Gastrocnemius medialis (tissue), 4 donors: ENCODE data around the gene EFCAB11. TPM values are rescaled to one million over a fixed set of nuclear protein-coding genes. Genes with fewer than 3 reads are reported as not detected.

Experiments used
- ATAC-seq, 2 donors: fragments of 150-250 bp; one replicate each; pipeline ENCODE4 v1.9.1; 2016
- DNase-seq, 2 donors: peaks; one replicate each; pipeline ENCODE4 v3.0.0-alpha.2; 2019
- H3K27ac ChIP-seq, 4 donors: fragments of 200-600 bp; sonication (generic); 1 replicate in 1 of 4; 2 replicates in 3 of 4; pipeline ENCODE4 v1.5.1; 2016 to 2018; ENCODE audit warnings: mild to moderate bottlenecking in 2 of 4, moderate library complexity in 1 of 4
- H3K27me3 ChIP-seq, 3 donors: fragments of 200-600 bp; sonication (generic) in 2 of 3; 1 replicate in 1 of 3; 2 replicates in 2 of 3; pipeline versions ENCODE4 v1.5.1 to v1.6.0; 2016 to 2019; ENCODE audit warnings: mild to moderate bottlenecking in 1 of 3, moderate library complexity in 1 of 3
- H3K36me3 ChIP-seq, 2 donors: fragments of 200-600 bp; sonication (generic) in 1 of 2; one replicate each; pipeline ENCODE4 v1.5.1; 2017 to 2018
- H3K4me1 ChIP-seq, 2 donors: fragments of 200-600 bp; sonication (generic) in 1 of 2; one replicate each; pipeline ENCODE4 v1.5.1; 2016 to 2017; ENCODE audit warnings: mild to moderate bottlenecking in 2 of 2
- H3K4me3 ChIP-seq, 4 donors: fragments of 200-600 bp; sonication (generic) in 3 of 4; 1 replicate in 1 of 4; 2 replicates in 3 of 4; pipeline ENCODE4 v1.5.1; 2016 to 2019; ENCODE audit warnings: mild to moderate bottlenecking in 2 of 4
- H3K9me3 ChIP-seq, 3 donors: fragments of 200-600 bp; sonication (generic) in 2 of 3; 1 replicate in 1 of 3; 2 replicates in 2 of 3; pipeline ENCODE4 v1.5.1; 2016 to 2019
- CTCF ChIP-seq, 5 experiments: fragments of 450-650 bp in 3 of 5; fragments of 200-600 bp in 2 of 5; sonication (generic) in 2 of 5; IDR thresholded peaks in 4 of 5; conservative IDR thresholded peaks in 1 of 5; 1 replicate in 4 of 5; 2 replicates in 1 of 5; pipeline ENCODE4 v1.5.1; 2016 to 2019; ENCODE audit warnings: antibody characterized with exemption in 5 of 5, mild to moderate bottlenecking in 3 of 5, moderate library complexity in 3 of 5
- POLR2A ChIP-seq, 2 donors: fragments of 450-650 bp; IDR thresholded peaks; one replicate each; pipeline ENCODE4 v1.6.1; 2017; ENCODE audit warnings: antibody characterized with exemption in 2 of 2, mild to moderate bottlenecking in 2 of 2, moderate library complexity in 2 of 2
- in situ Hi-C, 4 donors: fragments of 200-750 bp; cut with MboI; loops; one replicate each; pipeline versions ENCODE4 v1.15.0 to v1.8.0; 2017; ENCODE audit warnings: low sequenced_read_pairs in 4 of 4
- intact Hi-C: fragments of 100-400 bp; cut with DNase I; formaldehyde crosslinking; loops from one replicate; pipeline ENCODE4 v1.15.1; 2023; ENCODE audit warnings: low total_unique reads
- total RNA-seq, 4 donors: library from RNA; depleted of rRNA; stranded (reverse); fragments of >200 nt; gene quantifications; one replicate each; pipeline versions ENCODE4 v1.1.0 to v1.2.3, GENCODE V29; 2016

The EFCAB11 gene
- total RNA-seq, 4 donors from 2014 or later = 0.69 to 1.6 (median 1.6) TPM

GRCh38 chr14:89861630-89862029, 92.9 kb downstream of the EFCAB11 start:
- no peak overlapping the region for H3K4me3 ChIP-seq
- TF ChIP-seq CTCF (IDR thresholded peaks at IDR 0.05 in 4 of 5, conservative IDR thresholded peaks at IDR 0.05 in 1 of 5) = no peak
- no peak for TF ChIP-seq POLR2A (IDR thresholded peaks at IDR 0.05)
- no peak for DNase-seq
- no peaks in the 10 kb centered on the region for H3K9me3 ChIP-seq
- no peaks in the 10 kb centered on the region for H3K27me3 ChIP-seq
- H3K27ac ChIP-seq = no peak overlapping the region
- H3K4me1 ChIP-seq = no peaks in the 10 kb centered on the region
- intact Hi-C loops = no loop called here
- ATAC-seq = no peak
- in situ Hi-C loops = no loop called here
- no peaks in the 10 kb centered on the region for H3K36me3 ChIP-seq

DNA sequence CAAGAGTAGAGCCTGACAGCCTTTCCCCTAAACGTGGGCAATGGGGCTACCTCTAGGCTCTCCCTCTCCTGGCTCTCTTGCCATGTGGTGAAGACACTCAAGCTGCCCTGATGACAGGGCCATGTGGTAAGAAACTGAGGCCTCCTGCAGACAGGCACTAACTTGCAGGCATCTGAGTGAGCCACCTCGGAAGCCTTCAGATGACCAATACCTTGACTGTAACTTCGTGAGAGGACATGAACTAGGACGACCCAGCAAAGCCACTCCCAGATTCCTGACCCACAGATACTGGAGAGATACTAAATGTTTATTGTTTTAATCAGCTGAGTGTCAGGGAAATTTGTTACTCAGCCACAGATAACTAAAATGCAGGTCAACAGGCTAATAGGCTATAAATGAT, 96.4 kb downstream of the EFCAB11 start:
- no peaks in the 10 kb centered on the region for H3K9me3 ChIP-seq
- H3K4me3 ChIP-seq = no peak overlapping the region
- intact Hi-C loops = no loop called here
- no peaks in the 10 kb centered on the region for H3K36me3 ChIP-seq
- no peaks in the 10 kb centered on the region for H3K27me3 ChIP-seq
- no peaks in the 10 kb centered on the region for H3K4me1 ChIP-seq
- H3K27ac ChIP-seq = no peak overlapping the region
- in situ Hi-C loops = no loop called here
- no peak for ATAC-seq
- DNase-seq = no peak
- TF ChIP-seq POLR2A (IDR thresholded peaks at IDR 0.05) = no peak
- no peak for TF ChIP-seq CTCF (IDR thresholded peaks at IDR 0.05 in 4 of 5, conservative IDR thresholded peaks at IDR 0.05 in 1 of 5)

- ATAC-seq = no peak
- intact Hi-C loops (no loop called here), in situ Hi-C loops (no loop called here)
- no peak for DNase-seq
- H3K27me3 ChIP-seq = no peaks in the 10 kb centered on the region
- H3K9me3 ChIP-seq = no peaks in the 10 kb centered on the region
- H3K36me3 ChIP-seq = no peaks in the 10 kb centered on the region
- no peak overlapping the region for H3K4me3 ChIP-seq
- H3K4me1 ChIP-seq = no peaks in the 10 kb centered on the region
- TF ChIP-seq CTCF (IDR thresholded peaks at IDR 0.05 in 4 of 5, conservative IDR thresholded peaks at IDR 0.05 in 1 of 5) (no peak), POLR2A (IDR thresholded peaks at IDR 0.05) (no peak)
- H3K27ac ChIP-seq = no peak overlapping the region
These were observed 97.6 kb downstream of the EFCAB11 start for GRCh38 chr14:89856871-89857345.

- in situ Hi-C loops = no loop called here
- H3K9me3 ChIP-seq = no peaks in the 10 kb centered on the region
- no peak overlapping the region for H3K27ac ChIP-seq
- no peak for TF ChIP-seq CTCF (IDR thresholded peaks at IDR 0.05 in 4 of 5, conservative IDR thresholded peaks at IDR 0.05 in 1 of 5)
- TF ChIP-seq POLR2A (IDR thresholded peaks at IDR 0.05) = no peak
- no peaks in the 10 kb centered on the region for H3K36me3 ChIP-seq
- H3K4me1 ChIP-seq = no peaks in the 10 kb centered on the region
- intact Hi-C loops = no loop called here
- DNase-seq (no peak), ATAC-seq (no peak)
- H3K27me3 ChIP-seq = no peaks in the 10 kb centered on the region
- H3K4me3 ChIP-seq = no peak overlapping the region
These were observed 98.4 kb downstream of the EFCAB11 start for GRCh38 chr14:89855961-89856656.
